Effector memory CD8-positive, alpha-beta T cell (primary cell): ENCODE measurements around the gene CEACAM19.
"Not testable (repeated sequence)": the region's sequence is repeated elsewhere in the genome, so short reads cannot be mapped to it uniquely, and the experiment has no call there.

ENCODE experiments used
- ATAC-seq: fragments of 150-1000 bp; cut with Tn5 transposase; replicated peaks from 2 replicates; pipeline ENCODE4 v1.10.0; 2021; ENCODE audit warnings: mild to moderate bottlenecking, moderate library complexity
- DNase-seq, 3 experiments: peaks; one replicate each; pipeline ENCODE4 v3.0.0; 2021
- H3K27ac Mint-ChIP-seq, 2 donors: one replicate each; pipeline ENCODE4 v1.8.0; 2022; ENCODE audit warnings: mild to moderate bottlenecking in 2 of 2, mixed read lengths in 2 of 2, moderate library complexity in 2 of 2
- H3K27me3 Mint-ChIP-seq, 2 donors: one replicate each; pipeline ENCODE4 v1.8.0; 2022; ENCODE audit warnings: mixed read lengths in 2 of 2
- H3K36me3 Mint-ChIP-seq: one replicate; pipeline ENCODE4 v1.8.0; 2022; ENCODE audit warnings: mild to moderate bottlenecking, moderate library complexity, mixed read lengths; ENCODE audit not compliant: insufficient read depth
- H3K4me1 Mint-ChIP-seq, 2 donors: one replicate each; pipeline ENCODE4 v1.8.0; 2022; ENCODE audit warnings: low read depth in 2 of 2, mixed read lengths in 2 of 2
- H3K4me3 Mint-ChIP-seq, 2 donors: one replicate each; pipeline ENCODE4 v1.8.0; 2022; ENCODE audit warnings: mild to moderate bottlenecking in 2 of 2, mixed read lengths in 2 of 2, moderate library complexity in 2 of 2
- H3K9me3 Mint-ChIP-seq, 2 donors: one replicate each; pipeline ENCODE4 v1.8.0; 2022; ENCODE audit warnings: mixed read lengths in 2 of 2
- total RNA-seq, 9 experiments: gene quantifications; one replicate each; lab custom pipeline; 2026; lab: John Stamatoyannopoulos, UW

The CEACAM19 gene
- total RNA-seq: 0 to 0.39 (median 0.18) reads per million in 9 experiments

GRCh38 chr19:44671400-44671799 is at the start of gene CEACAM19:
CEACAM19 (plus strand) TSS chr19:44671482; CDS start chr19:44671932, 450 bp downstream.
- no peak for DNase-seq
- Mint-ChIP-seq H3K27ac (no peak within 1 kb of the TSS), H3K4me3 (no peak within 1 kb of the TSS), H3K27me3 (peaks cover 5 to 15% of the 10 kb centered on the region in 2 donors), H3K9me3 (no peaks in the 10 kb centered on the region), H3K4me1 (no peaks in the 10 kb centered on the region), H3K36me3 (peaks cover 3% of the 10 kb centered on the region)
- ATAC-seq: no peak

GRCh38 chr19:44623080-44623479 is 48.2 kb upstream of the CEACAM19 start:
- Mint-ChIP-seq H3K4me3 (no peak overlapping the region), H3K27ac (no peak overlapping the region), H3K4me1 (no peaks in the 10 kb centered on the region), H3K27me3 (peaks cover 27 to 31% of the 10 kb centered on the region in 2 donors), H3K36me3 (no peaks in the 10 kb centered on the region), H3K9me3 (peaks cover 4 to 7% of the 10 kb centered on the region in 2 donors)
- ATAC-seq (no peak), DNase-seq (no peak)

GRCh38 chr19:44623626-44624025 is 47.7 kb upstream of the CEACAM19 start:
- no peak overlapping the region for H3K4me3 Mint-ChIP-seq
- H3K9me3 Mint-ChIP-seq: peaks cover 4 to 7% of the 10 kb centered on the region in 2 donors
- ATAC-seq (no peak), DNase-seq (no peak)
- no peak overlapping the region for H3K27ac Mint-ChIP-seq
- no peaks in the 10 kb centered on the region for H3K36me3 Mint-ChIP-seq
- H3K27me3 Mint-ChIP-seq: peaks cover 32 to 36% of the 10 kb centered on the region in 2 donors
- H3K4me1 Mint-ChIP-seq: no peaks in the 10 kb centered on the region

- H3K36me3 Mint-ChIP-seq: no peaks in the 10 kb centered on the region
- ATAC-seq (no peak), DNase-seq (no peak)
- H3K9me3 Mint-ChIP-seq: peaks cover 6 to 7% of the 10 kb centered on the region in 2 donors
- peaks cover 35 to 42% of the 10 kb centered on the region in 2 donors for H3K27me3 Mint-ChIP-seq
- no peak overlapping the region for H3K27ac Mint-ChIP-seq
- H3K4me3 Mint-ChIP-seq: no peak overlapping the region
- H3K4me1 Mint-ChIP-seq: no peaks in the 10 kb centered on the region
Measured at GRCh38 chr19:44624840-44625354, 46.4 kb upstream of the CEACAM19 start.

GRCh38 chr19:44625637-44626036 is 45.6 kb upstream of the CEACAM19 start:
- ATAC-seq, H3K4me1 Mint-ChIP-seq, DNase-seq, H3K36me3 Mint-ChIP-seq, H3K27ac Mint-ChIP-seq, H3K4me3 Mint-ChIP-seq, H3K9me3 Mint-ChIP-seq: not testable (repeated sequence)
- H3K27me3 Mint-ChIP-seq: peaks cover 40 to 47% of the 10 kb centered on the region in 2 donors

- Mint-ChIP-seq H3K27ac (no peak overlapping the region), H3K4me1 (no peaks in the 10 kb centered on the region), H3K4me3 (no peak overlapping the region), H3K36me3 (no peaks in the 10 kb centered on the region), H3K27me3 (peaks cover 43 to 50% of the 10 kb centered on the region in 2 donors), H3K9me3 (peaks cover 6 to 7% of the 10 kb centered on the region in 2 donors)
- ATAC-seq (no peak), DNase-seq (no peak)
Measured at GRCh38 chr19:44626048-44626624, 45.1 kb upstream of the CEACAM19 start.

GRCh38 chr19:44627631-44628030 is 43.7 kb upstream of the CEACAM19 start:
- H3K27me3 Mint-ChIP-seq: peaks cover 41 to 44% of the 10 kb centered on the region in 2 donors

GRCh38 chr19:44628793-44629192 is 42.5 kb upstream of the CEACAM19 start:
- Mint-ChIP-seq H3K9me3 (peaks cover 6 to 7% of the 10 kb centered on the region in 2 donors), H3K4me3 (no peak overlapping the region), H3K27me3 (peaks cover 38 to 42% of the 10 kb centered on the region in 2 donors), H3K4me1 (no peaks in the 10 kb centered on the region), H3K27ac (no peak overlapping the region), H3K36me3 (no peaks in the 10 kb centered on the region)
- ATAC-seq (no peak), DNase-seq (no peak)

More at GRCh38 chr19:44627631-44628030, 43.7 kb upstream of the CEACAM19 start:
- Mint-ChIP-seq H3K36me3 (no peaks in the 10 kb centered on the region), H3K4me3 (no peak overlapping the region), H3K9me3 (peaks cover 6 to 7% of the 10 kb centered on the region in 2 donors), H3K27ac (no peak overlapping the region), H3K4me1 (no peaks in the 10 kb centered on the region)
- DNase-seq (no peak), ATAC-seq (no peak)

GRCh38 chr19:44631611-44632010 is 39.7 kb upstream of the CEACAM19 start:
- not testable (repeated sequence) for DNase-seq, H3K9me3 Mint-ChIP-seq, ATAC-seq, H3K4me3 Mint-ChIP-seq, H3K4me1 Mint-ChIP-seq, H3K27ac Mint-ChIP-seq, H3K36me3 Mint-ChIP-seq
- H3K27me3 Mint-ChIP-seq: peaks cover 35 to 57% of the 10 kb centered on the region in 2 donors

- H3K36me3 Mint-ChIP-seq, DNase-seq, H3K9me3 Mint-ChIP-seq, ATAC-seq, H3K4me1 Mint-ChIP-seq, H3K4me3 Mint-ChIP-seq, H3K27ac Mint-ChIP-seq: not testable (repeated sequence)
- H3K27me3 Mint-ChIP-seq: peaks cover 20 to 49% of the 10 kb centered on the region in 2 donors
Measured at GRCh38 chr19:44634058-44634457, 37.2 kb upstream of the CEACAM19 start.

- Mint-ChIP-seq H3K36me3 (no peaks in the 10 kb centered on the region), H3K9me3 (no peaks in the 10 kb centered on the region), H3K4me1 (no peaks in the 10 kb centered on the region), H3K4me3 (no peak overlapping the region), H3K27ac (no peak overlapping the region), H3K27me3 (peaks cover 20 to 55% of the 10 kb centered on the region in 2 donors)
- ATAC-seq: no peak
- DNase-seq: no peak
Measured at GRCh38 chr19:44634785-44635184, 36.5 kb upstream of the CEACAM19 start.

GRCh38 chr19:44635581-44636438 is 35.5 kb upstream of the CEACAM19 start:
- ATAC-seq (no peak), DNase-seq (no peak)
- Mint-ChIP-seq H3K36me3 (no peaks in the 10 kb centered on the region), H3K4me3 (no peak overlapping the region), H3K27ac (no peak overlapping the region), H3K27me3 (peaks cover 13 to 58% of the 10 kb centered on the region in 2 donors), H3K4me1 (no peaks in the 10 kb centered on the region), H3K9me3 (no peaks in the 10 kb centered on the region)

GRCh38 chr19:44636439-44637389 is 34.6 kb upstream of the CEACAM19 start:
- H3K36me3 Mint-ChIP-seq: no peaks in the 10 kb centered on the region
- no peaks in the 10 kb centered on the region for H3K4me1 Mint-ChIP-seq
- DNase-seq (no peak), ATAC-seq (no peak)
- peaks cover 12 to 65% of the 10 kb centered on the region in 2 donors for H3K27me3 Mint-ChIP-seq
- H3K27ac Mint-ChIP-seq: no peak overlapping the region
- no peaks in the 10 kb centered on the region for H3K9me3 Mint-ChIP-seq
- H3K4me3 Mint-ChIP-seq: no peak overlapping the region
